ELR (cell line): ENCODE measurements around the gene SEC24D.
A peak's percentile ranks its signal among the peaks of the same experiment; 100 is the strongest.

Experiments used
- DNase-seq: peaks from one replicate; pipeline ENCODE4 v3.0.0-alpha.2; 2015; ENCODE audit warnings: low read depth

SEC24D gene

GRCh38 chr4:118774321-118774720, 61.6 kb downstream of the SEC24D start:
- peak; percentile 22 for DNase-seq

GRCh38 chr4:118773429-118773792, 62.5 kb downstream of the SEC24D start:
- peak; percentile 49 for DNase-seq

- peak; percentile 27 for DNase-seq
Measured at GRCh38 chr4:118772767-118773428, 63.0 kb downstream of the SEC24D start.

GRCh38 chr4:118772081-118772766, 63.7 kb downstream of the SEC24D start:
- peak; percentile 68 for DNase-seq

GRCh38 chr4:118770741-118771187, 65.2 kb downstream of the SEC24D start:
- DNase-seq, result no peak

- no peak for DNase-seq
Measured at GRCh38 chr4:118769161-118769560, 66.8 kb downstream of the SEC24D start.

- no peak for DNase-seq
Measured at GRCh38 chr4:118767109-118767508, 68.8 kb downstream of the SEC24D start.

- peak; percentile 92 for DNase-seq
Measured at GRCh38 chr4:118765399-118765798, 70.5 kb downstream of the SEC24D start.

GRCh38 chr4:118762730-118763477, 73.0 kb downstream of the SEC24D start:
- no peak for DNase-seq

GRCh38 chr4:118762155-118762554, 73.8 kb downstream of the SEC24D start:
- DNase-seq, result no peak

GRCh38 chr4:118761397-118762016, 74.4 kb downstream of the SEC24D start:
- DNase-seq, result no peak

GRCh38 chr4:118760493-118760892, 75.4 kb downstream of the SEC24D start:
- DNase-seq, result no peak

- DNase-seq, result no peak
Measured at GRCh38 chr4:118760092-118760491, 75.8 kb downstream of the SEC24D start.

GRCh38 chr4:118759481-118759880, 76.4 kb downstream of the SEC24D start:
- DNase-seq, result no peak

GRCh38 chr4:118758293-118758692, 77.6 kb downstream of the SEC24D start:
- DNase-seq, result no peak

GRCh38 chr4:118757761-118758251, 78.1 kb downstream of the SEC24D start:
- no peak for DNase-seq

GRCh38 chr4:118756958-118757357, 79.0 kb downstream of the SEC24D start:
- no peak for DNase-seq

GRCh38 chr4:118756429-118756828, 79.5 kb downstream of the SEC24D start:
- no peak for DNase-seq

- no peak for DNase-seq
Measured at GRCh38 chr4:118755438-118756226, 80.3 kb downstream of the SEC24D start.

GRCh38 chr4:118754890-118755289, 81.0 kb downstream of the SEC24D start:
- no peak for DNase-seq

- DNase-seq, result no peak
Measured at GRCh38 chr4:118753685-118754084, 82.2 kb downstream of the SEC24D start.

GRCh38 chr4:118753096-118753495, 82.8 kb downstream of the SEC24D start:
- no peak for DNase-seq
